MM.1S (cell line): ENCODE data around the gene SLC13A4.
"Not testable (repeated sequence)": the region's sequence is repeated elsewhere in the genome, so short reads cannot be mapped to it uniquely, and the experiment has no call there.

Source experiments
- DNase-seq: peaks from one replicate; pipeline ENCODE4 v3.0.0-alpha.2; 2015
- H2AFZ ChIP-seq: fragments of 300-600 bp; sonication (generic); 2 replicates; pipeline ENCODE4 v1.6.0; 2016; ENCODE audit warnings: antibody characterized with exemption, low read length
- H3F3A ChIP-seq: fragments of 300-600 bp; sonication (generic); 2 replicates; pipeline ENCODE4 v1.6.1; 2016; ENCODE audit warnings: mild to moderate bottlenecking, antibody characterized with exemption, low read length, moderate library complexity, mixed read lengths; ENCODE audit not compliant: insufficient read depth
- H3K27ac ChIP-seq: fragments of 300-600 bp; sonication (generic); 2 replicates; pipeline ENCODE4 v1.5.1; 2016; ENCODE audit warnings: mild to moderate bottlenecking, low read length
- H3K27me3 ChIP-seq: fragments of 300-600 bp; sonication (generic); replicated peaks from 2 replicates; pipeline ENCODE4 v1.6.0; 2016; ENCODE audit warnings: low read length; ENCODE audit not compliant: insufficient read depth
- H3K36me3 ChIP-seq: fragments of 300-600 bp; sonication (generic); replicated peaks from 2 replicates; pipeline ENCODE4 v1.6.1; 2016; ENCODE audit warnings: mild to moderate bottlenecking, low read length, mixed read lengths; ENCODE audit not compliant: insufficient read depth
- H3K4me1 ChIP-seq: fragments of 300-600 bp; sonication (generic); 2 replicates; pipeline ENCODE4 v1.6.1; 2016; ENCODE audit warnings: low read length, mixed read lengths
- H3K4me2 ChIP-seq: fragments of 300-600 bp; sonication (generic); 2 replicates; pipeline ENCODE4 v1.6.0; 2016; ENCODE audit warnings: low read depth, low read length
- H3K4me3 ChIP-seq: fragments of 300-600 bp; sonication (generic); 2 replicates; pipeline ENCODE4 v1.5.1; 2016; ENCODE audit warnings: low read length, mixed read lengths
- H3K79me2 ChIP-seq: fragments of 300-600 bp; sonication (generic); 2 replicates; pipeline ENCODE4 v1.6.1; 2016; ENCODE audit warnings: mixed run types, low read length, mixed read lengths
- H3K9ac ChIP-seq: fragments of 300-600 bp; sonication (generic); 2 replicates; pipeline ENCODE4 v1.6.1; 2016; ENCODE audit warnings: low read length, mixed read lengths
- H3K9me2 ChIP-seq: fragments of 300-600 bp; sonication (generic); replicated peaks from 2 replicates; pipeline ENCODE4 v1.6.1; 2016; ENCODE audit warnings: mild to moderate bottlenecking, low read length, mixed read lengths; ENCODE audit not compliant: insufficient read depth
- H3K9me3 ChIP-seq: fragments of 300-600 bp; sonication (generic); replicated peaks from 2 replicates; pipeline ENCODE4 v1.6.1; 2016; ENCODE audit warnings: mild to moderate bottlenecking, low read length, mixed read lengths; ENCODE audit not compliant: insufficient read depth
- H4K20me1 ChIP-seq: fragments of 300-600 bp; sonication (generic); 2 replicates; pipeline ENCODE4 v1.6.1; 2016; ENCODE audit warnings: mild to moderate bottlenecking, low read length, moderate library complexity, mixed read lengths; ENCODE audit not compliant: insufficient read depth
- CTCF ChIP-seq: fragments of 300-600 bp; sonication (generic); IDR thresholded peaks from 2 replicates; pipeline ENCODE4 v1.5.1; 2016; ENCODE audit warnings: antibody characterized with exemption, low read length, mixed read lengths
- EZH2 ChIP-seq: fragments of 300-600 bp; sonication (generic); optimal IDR thresholded peaks from 2 replicates; pipeline ENCODE3; 2017; ENCODE audit warnings: low read depth, mild to moderate bottlenecking, antibody characterized with exemption, low read length, mixed read lengths
- EZH2phosphoT487 ChIP-seq: fragments of 300-600 bp; sonication (generic); IDR thresholded peaks from 2 replicates; pipeline ENCODE4 v1.6.1; 2018; ENCODE audit warnings: antibody characterized with exemption, low read length

Gene SLC13A4

DNA sequence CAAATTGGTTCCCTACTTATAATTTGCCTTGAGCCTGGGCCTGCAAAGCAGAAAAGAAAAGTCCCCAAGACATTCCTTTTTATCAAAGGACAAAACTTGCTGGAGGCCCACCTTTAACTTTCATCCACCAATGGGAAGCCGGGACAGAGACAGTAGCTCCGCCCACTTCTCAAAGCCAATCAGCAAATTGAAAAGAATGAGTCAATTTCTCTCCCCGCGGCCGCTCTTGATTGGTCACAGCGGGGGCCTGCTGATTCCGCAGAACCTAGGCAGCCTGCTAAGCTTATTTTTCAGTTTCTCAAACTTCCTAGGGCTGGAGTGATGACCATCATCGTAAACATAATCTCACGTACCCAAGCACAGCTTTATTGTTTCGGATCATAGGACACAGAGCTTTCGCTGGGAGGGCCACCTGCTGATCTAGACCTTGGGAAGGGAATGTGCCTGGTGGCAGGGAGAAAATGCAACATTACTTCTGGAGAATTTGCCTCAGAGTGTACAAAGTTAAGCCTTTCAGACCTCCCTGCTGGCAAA lies at the start of gene SLC13A4:
Gene SLC13A4, minus strand, starts transcription at position 51 of the 534 bp plus-strand sequence. CDS start 690 bp downstream, outside the sequence.
- no peaks in the 10 kb centered on the region for H3K4me1 ChIP-seq
- H3F3A ChIP-seq, result no peaks in the 10 kb centered on the region
- no peak within 1 kb of the TSS for H2AFZ ChIP-seq
- no peaks in the 10 kb centered on the region for H4K20me1 ChIP-seq
- DNase-seq, result no peak
- no peaks in the 10 kb centered on the region for H3K79me2 ChIP-seq
- H3K27ac ChIP-seq, result no peak within 1 kb of the TSS
- no peaks in the 10 kb centered on the region for H3K9me3 ChIP-seq
- H3K36me3 ChIP-seq, result no peaks in the 10 kb centered on the region
- TF ChIP-seq CTCF (no peak), EZH2phosphoT487 (no peak), EZH2 (no peak)
- H3K9me2 ChIP-seq, result no peaks in the 10 kb centered on the region
- no peak within 1 kb of the TSS for H3K4me3 ChIP-seq
- H3K27me3 ChIP-seq, result no peaks in the 10 kb centered on the region
- no peak within 1 kb of the TSS for H3K4me2 ChIP-seq
- H3K9ac ChIP-seq, result no peak within 1 kb of the TSS

DNA sequence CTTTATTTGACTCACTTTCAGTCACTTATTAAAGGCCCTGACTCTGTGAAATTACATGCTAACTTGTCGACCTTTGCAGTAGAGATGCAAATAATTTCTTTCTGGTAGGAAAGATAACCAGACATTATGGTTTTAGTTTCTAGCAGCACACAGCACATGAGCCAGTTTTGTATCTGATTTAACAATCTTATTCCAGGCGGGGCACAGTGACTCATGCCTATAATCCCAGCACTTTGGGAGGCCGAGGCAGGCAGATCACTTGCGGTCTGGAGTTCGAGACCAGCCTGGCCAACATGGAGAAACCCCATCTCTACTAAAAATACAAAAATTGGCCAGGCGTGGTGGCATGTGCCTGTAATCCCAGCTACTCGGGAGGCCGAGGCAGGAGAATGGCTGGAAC lies 47.9 kb upstream of the SLC13A4 start:
- H3K4me2 ChIP-seq, H3F3A ChIP-seq, H3K9me3 ChIP-seq, H3K36me3 ChIP-seq, H3K9ac ChIP-seq, H3K4me3 ChIP-seq, DNase-seq, H3K27ac ChIP-seq, H3K4me1 ChIP-seq, H2AFZ ChIP-seq, H3K79me2 ChIP-seq, H3K27me3 ChIP-seq, H3K9me2 ChIP-seq, H4K20me1 ChIP-seq: not testable (repeated sequence)

DNA sequence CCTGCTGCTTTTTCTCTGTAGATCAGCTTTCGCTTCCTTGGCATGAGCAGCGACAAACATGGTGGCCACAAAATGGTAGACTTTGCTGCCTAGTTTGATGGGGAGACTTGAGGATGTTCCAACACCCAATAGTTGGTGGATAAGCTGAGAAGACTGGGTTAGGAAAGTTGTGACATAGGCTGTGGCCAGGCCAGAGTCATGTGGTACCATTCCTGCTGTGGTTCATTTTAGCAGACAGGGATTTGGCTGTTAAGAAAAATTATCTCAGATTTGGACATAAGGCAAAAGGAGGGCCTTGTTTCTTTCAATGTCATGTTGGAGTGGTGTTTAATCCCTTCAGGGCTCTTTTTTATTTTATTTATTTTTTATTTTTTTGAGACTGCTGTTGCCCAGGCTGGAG lies 47.2 kb upstream of the SLC13A4 start:
- no peak for TF ChIP-seq EZH2phosphoT487
- TF ChIP-seq CTCF, result no peak
- TF ChIP-seq EZH2, result no peak
- Histone ChIP-seq H3K4me3 (no peak overlapping the region), H3K79me2 (no peaks in the 10 kb centered on the region), H3K27ac (no peak overlapping the region), H3K4me2 (no peak overlapping the region), H3K9me3 (no peaks in the 10 kb centered on the region), H3F3A (no peaks in the 10 kb centered on the region), H2AFZ (no peak overlapping the region), H3K36me3 (no peaks in the 10 kb centered on the region), H3K4me1 (no peaks in the 10 kb centered on the region), H3K9ac (no peak overlapping the region), H4K20me1 (no peaks in the 10 kb centered on the region), H3K27me3 (no peaks in the 10 kb centered on the region), H3K9me2 (no peaks in the 10 kb centered on the region)
- DNase-seq, result no peak

DNA sequence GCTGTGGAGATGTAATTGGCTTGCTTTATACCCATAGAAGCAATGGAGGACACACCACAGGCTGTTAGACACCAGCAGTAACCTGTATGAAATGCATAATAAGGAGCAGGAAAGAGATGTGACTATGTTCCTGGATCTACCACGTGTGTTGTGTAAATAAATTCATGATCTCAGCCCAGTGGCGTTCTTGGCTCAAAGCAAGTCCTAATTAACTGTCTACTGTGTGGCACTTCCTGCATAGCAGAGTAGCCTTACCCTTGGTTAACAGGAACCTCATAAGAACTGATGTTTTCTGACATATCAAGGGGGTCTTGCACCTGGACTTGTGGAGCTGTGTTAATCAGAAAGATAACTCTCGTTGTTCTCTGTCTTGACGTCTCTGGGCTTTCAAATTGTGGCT lies 46.3 kb upstream of the SLC13A4 start:
- Histone ChIP-seq H2AFZ (no peak overlapping the region), H3K79me2 (no peaks in the 10 kb centered on the region), H3K9me2 (no peaks in the 10 kb centered on the region), H3K4me1 (no peaks in the 10 kb centered on the region), H3K36me3 (no peaks in the 10 kb centered on the region), H3K9ac (no peak overlapping the region), H3K27me3 (no peaks in the 10 kb centered on the region), H4K20me1 (no peaks in the 10 kb centered on the region), H3K4me3 (no peak overlapping the region), H3K27ac (no peak overlapping the region), H3K9me3 (no peaks in the 10 kb centered on the region), H3K4me2 (no peak overlapping the region), H3F3A (no peaks in the 10 kb centered on the region)
- no peak for DNase-seq
- TF ChIP-seq EZH2 (no peak), CTCF (no peak), EZH2phosphoT487 (no peak)
